HG03575 (cell line): ENCODE measurements around the gene ETF1.
A peak's percentile ranks its signal among the peaks of the same experiment; 100 is the strongest.

Experiments
- ATAC-seq: cut with Tn5 transposase; IDR thresholded peaks from one replicate; pipeline ENCODE4 v1.9.1; 2021; ENCODE audit not compliant: unreplicated experiment, insufficient number of reproducible peaks, low FRiP score; ENCODE audit errors: extremely low read depth

ETF1 gene

DNA sequence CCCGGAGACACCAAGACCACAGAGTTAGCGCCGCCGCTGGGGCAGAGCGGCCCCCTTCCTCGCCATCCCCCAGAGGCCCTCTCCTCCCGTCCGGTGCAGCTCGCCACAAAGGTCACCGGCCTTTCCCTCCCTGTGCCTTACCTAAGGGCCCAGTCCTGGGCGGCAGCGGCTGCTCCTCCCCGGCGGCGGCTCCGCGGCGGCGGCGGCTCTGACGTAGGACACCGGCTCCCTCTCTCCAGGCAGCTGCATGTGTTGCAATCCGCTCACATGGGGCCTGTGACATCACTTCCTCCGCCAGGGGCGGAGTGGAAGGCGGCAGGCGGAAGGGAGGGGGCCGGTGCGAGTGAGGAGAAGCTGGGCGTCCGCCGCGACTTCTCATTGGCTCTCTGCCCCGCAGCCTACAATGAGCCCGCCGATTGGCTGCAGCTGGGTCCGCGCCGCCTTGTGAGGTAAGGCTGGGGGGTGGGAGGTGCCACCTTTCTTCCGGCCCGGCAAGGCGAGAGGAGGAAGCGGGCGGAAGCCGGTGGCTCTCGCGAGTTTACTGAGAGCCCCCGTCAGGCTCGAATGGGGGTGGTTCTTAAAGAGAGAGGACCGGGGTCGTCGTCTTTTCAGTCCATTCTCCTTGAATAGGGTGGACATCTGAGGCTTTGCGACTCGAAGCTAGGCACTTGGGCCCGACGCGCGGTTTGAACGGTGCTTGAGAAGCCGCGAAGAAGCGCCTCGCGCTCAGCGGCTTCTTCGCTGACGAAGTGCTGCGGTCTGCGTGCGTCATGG is at the start of gene ETF1:
Gene ETF1, minus strand, starts transcription at position 281 of the 774 bp plus-strand sequence. CDS start 318 bp downstream, outside the sequence.
- ATAC-seq: peak; percentile 54

DNA sequence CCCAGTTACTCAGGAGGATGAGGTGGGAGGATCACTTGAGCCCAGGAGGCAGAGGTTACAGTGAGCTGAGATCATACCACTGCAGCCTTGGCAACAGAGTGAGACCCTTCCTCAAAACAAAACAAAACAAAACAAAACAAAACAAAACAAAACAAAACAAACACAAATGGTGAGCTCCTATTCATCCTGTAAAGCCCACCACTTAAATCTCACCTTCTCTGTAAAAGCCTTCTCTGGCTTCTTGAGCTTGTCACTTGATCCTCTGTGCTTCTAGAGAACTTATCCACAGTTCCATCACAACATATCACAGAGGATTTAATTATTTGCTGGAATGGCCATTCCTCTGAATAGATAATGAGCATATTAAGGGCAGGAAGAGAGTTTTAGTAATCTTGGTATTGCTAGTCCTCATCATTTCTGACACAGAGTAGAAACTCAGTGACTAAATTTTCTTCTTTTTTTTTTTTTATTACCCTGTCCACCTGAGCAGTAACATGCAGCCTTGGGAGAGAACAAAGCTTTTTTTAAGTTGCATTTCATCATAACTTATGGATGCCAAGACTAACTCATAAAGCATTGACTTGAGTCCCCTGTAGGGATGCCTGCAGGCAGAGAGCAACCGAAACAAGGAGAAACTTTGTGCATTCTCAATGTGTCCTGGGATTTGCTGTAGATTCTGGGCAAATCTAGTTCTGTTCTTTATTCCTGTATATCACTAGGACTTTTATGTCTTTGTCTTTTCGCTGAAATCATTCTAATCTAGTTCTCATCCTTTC is 45.2 kb upstream of the ETF1 start:
- ATAC-seq: no peak

DNA sequence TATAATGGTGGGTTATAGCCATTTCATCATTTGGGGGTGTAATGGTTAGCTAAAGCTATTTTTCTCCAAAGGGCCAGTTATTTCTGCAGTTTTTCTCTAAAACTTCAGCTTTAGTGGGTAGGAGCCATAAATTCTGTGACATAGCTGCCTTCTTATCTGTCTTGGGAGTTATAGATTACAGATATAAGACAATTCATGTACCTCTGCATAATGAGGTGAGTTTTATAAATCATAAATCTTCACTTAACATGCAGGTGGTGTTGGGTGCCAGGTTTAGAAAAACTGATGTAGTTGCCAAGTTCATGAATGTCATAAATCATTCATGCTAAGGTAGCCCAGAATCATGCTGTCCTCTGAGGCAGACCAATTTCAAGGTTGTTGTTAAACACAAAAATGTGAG is 42.1 kb upstream of the ETF1 start:
- no peak for ATAC-seq

DNA sequence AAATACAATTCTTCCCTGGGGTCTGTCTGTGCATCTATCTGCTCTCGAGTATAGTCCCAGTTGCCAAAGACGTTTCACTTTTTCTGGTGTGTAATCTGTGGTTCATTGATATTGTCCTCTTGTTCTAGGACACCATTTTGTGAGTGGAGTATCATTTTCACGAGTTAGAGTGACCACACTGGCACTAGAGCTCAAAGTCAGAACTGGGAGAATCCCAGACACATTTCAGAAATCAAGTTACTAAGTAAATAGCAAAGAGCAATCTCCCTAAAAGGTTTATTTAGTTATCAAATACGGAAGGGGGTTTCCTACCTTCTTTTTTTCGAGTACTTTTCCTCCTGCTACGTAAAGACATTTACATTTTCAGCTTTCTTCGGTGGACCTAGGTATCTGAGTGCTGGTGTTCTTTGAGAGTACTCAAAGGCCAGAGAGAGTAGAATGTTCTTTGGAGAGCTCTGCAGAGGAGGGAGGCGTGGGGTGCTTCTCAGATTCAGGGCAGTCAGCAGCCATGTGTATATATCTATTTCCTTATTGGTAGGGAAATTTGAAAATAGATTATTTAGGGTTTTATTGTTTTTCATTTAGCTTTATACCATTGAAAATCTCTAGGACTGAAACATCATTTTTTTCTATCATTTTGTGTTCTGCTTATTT is 41.1 kb upstream of the ETF1 start:
- no peak for ATAC-seq

DNA sequence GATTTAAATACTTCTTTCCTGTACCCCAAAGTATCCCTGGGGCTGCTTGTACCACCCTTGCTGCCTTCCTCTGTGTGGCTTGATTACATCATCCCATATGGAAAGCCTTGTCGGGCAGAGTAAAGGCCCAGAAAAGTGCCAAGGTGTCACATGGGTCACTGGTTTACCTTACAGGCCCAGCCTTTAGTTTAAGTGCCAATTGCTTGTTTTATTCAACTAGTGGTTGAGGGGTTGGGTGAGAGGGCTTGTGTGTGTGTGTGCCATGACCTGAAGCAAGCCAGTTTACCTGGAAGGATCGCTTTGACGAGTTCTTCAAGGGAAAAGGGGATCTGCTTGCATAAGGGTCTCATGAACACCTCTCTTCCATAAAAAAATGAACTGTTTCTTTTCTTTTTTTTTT is 39.9 kb upstream of the ETF1 start:
- ATAC-seq: no peak

DNA sequence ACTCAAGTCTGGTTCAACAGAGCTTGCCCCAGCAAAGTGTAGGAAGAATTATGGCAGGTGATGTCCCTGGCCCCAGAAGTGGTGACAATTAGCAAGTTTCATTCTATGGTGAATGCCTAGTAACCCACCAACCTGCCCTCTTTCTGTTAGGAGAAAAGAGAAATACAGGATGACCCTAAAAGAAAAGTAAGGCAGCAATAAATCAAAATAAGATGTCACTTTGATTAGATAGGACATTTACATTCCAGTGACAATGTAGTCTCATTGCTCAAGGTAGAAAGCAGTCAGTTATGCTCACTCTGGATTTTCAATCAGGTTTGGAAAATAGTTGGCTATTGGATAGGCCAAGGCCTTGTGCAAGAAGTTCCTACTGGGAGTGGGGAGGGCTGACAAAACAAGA is 37.7 kb upstream of the ETF1 start:
- no peak for ATAC-seq

DNA sequence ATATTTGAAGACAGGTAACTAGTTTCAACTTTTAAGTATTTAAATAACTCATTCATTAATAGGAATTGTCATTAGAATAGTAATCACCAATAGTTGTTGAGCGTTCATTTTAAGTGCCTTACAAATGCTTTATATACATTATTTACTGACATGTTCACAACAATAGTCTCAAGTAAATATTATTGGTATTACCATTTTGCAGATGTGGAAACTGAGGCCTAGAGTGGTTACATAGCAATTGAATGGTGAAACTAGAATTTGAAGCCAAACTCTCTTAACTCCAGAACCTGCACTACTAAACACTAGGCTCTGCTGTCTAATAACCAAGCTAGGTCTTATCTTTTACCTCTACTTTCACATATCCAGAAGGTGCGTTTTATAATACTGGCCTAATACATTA is 37.0 kb upstream of the ETF1 start:
- ATAC-seq: no peak

DNA sequence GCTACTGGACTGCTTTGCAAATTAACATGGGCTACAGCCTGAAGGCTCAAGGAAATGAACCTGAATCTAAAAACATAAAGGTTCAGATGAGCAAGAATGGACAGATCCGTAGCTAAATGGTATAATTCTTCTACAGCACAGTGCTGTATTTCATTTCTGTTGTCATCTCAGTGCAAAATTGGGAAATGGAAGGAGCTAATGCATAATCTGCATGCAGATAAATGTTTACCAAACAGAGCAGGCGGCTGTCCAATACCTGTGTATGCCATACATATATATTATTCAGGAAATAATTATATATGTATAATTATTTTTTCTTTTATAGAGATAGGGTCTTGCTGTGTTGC is 36.5 kb upstream of the ETF1 start:
- no peak for ATAC-seq

DNA sequence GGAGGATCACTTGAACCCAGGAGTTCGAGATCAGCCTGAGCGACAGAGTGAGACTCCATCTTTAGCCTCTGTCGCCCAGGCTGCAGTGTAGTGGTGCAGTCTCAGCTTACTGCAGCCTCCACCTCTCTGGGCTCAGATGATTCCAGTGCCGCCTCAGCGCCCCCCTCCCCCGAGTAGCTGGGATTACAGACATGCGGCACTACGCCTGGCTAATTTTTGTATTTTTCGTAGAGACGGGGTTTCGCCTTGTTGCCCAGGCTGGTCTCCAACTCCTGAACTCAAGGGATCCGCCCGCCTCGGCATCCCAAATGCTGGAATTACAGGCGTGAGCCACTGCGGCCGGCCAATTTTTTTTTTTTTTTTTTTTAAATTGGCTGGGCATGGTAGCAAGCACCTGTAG is 34.4 kb upstream of the ETF1 start:
- ATAC-seq: no peak

DNA sequence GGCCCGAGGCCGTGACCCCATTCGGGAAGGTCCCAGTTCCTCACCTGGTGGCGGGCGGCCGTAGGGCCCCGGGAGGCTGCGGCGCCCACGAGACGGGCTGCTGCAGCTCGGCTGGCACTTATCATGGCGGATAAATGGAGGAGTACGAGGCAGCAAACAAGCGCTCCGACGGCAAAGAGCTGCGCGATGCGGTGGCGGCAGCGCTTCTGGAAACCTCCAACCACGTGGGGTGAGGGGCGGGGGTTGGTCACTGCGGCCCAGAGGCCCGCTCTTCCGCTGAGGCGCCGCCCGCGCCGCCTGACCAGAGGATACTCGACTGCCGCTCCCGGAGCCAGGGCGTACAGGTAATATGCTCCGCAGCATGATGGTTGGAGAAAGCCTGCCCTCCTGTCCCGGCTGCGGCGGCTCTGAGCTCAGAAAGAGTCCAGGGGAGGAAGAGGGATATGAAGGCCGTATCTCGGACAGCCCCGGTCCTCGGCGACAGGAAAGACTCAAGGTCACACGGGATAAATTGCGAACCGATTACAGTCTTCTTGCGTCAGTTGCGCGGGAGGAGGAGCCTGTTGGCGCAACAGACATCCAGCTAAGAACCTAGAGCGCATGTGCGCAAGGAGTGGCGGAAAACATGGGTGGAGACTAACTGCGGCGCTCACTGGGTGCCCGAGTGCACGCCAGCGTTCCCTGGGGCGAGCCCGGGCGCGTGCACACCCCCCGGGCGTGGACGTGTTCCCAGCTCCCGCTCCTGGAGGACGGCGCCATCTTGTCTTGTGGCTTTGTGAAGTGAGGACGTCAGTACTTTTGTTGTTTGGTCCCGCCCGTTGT is 32.4 kb upstream of the ETF1 start, which contains the start of gene HSPA9:
Gene HSPA9, minus strand, starts transcription at position 208 of the 822 bp plus-strand sequence. Its CDS starts 83 bp downstream, at position 125.
- peak; percentile 70 for ATAC-seq

DNA sequence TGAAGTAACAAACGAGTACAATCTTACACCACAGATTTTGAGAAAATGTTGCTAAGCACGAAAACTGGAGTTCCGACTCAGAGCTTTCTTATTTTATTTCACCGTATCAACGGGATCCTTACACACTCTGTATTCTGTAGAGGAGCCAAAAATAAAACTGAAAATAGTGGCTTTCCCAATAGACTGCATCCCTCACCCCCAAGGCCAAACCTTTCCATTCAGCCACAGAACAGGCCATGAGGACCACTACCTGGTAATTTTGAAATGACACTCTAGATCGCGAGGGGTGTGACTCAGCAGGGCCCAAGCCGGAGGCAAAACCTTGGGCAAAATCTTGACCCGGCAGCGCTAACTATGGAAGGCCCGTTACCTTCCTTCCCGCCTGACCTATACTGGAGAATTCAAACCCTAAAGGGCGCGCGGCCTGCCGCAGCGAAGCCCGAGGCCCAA is 31.7 kb upstream of the ETF1 start:
- no peak for ATAC-seq

DNA sequence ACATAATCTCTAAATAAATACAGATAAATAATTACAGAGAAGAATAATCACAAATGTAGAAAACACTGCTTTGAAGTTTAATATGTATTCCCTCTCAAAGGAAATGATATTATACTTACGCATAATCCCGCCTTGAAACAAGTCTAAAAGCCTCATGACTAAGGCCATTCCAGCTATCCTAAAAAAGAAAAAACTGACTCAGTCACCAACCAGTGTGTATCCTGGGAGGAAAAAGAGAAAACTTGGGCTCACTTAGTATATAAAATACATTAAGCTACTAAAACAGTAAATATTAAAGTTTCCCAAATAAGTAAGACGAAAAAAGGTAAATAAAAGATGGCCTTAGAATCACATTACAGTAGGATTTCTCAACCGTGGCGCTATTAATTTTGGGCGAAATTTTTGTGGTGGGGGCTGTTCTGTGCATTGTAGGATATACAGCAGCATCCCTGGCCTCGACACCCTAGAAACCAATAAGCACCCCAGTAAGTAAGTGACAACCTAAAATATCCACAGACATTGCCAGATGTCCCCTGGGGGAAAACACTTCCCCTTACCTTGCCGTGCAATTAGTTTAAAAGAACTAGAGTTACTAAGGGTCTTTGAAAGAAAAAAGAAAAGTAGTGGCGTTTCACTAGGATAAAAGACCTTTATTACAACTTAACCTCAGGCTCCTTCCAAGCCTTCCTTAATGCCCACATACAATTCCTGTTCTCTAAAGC is 31.1 kb upstream of the ETF1 start:
- no peak for ATAC-seq

DNA sequence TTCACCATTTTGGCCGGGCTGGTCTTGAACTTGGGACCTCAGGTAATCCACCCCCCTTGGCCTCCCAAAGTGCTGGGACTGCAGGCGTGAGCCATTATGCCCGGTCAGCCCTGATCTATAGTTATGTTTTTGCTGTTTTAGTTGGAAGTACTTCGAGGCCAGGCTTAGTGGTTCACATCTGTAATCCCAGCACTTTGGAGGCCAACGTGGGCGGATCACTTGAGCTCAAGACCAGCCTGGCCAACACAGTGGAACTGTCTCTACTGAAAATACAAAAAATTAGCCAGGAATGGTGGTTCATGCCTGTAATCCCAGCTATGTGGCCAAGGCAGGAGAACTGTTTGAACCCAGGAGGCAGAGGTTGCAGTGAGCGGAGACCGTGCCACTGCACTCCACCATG is 30.2 kb upstream of the ETF1 start:
- ATAC-seq: no peak

DNA sequence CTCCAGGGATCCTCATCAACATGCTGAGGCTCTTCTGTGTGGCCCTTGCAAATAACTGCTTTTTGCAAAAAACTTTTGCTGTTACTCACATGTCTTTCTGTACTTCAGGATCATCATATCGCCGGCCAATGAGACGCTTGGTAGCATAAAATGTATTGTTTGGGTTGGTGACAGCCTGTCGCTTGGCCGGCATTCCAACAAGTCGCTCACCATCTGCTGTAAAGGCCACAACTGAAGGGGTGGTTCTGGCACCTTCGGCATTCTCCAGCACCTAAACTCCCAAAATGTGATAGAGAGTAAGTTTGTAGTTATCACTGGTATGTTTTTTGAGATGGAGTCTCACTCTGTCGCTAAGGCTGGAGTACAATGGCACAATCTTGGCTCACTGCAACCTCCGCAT is 27.8 kb upstream of the ETF1 start:
- no peak for ATAC-seq

DNA sequence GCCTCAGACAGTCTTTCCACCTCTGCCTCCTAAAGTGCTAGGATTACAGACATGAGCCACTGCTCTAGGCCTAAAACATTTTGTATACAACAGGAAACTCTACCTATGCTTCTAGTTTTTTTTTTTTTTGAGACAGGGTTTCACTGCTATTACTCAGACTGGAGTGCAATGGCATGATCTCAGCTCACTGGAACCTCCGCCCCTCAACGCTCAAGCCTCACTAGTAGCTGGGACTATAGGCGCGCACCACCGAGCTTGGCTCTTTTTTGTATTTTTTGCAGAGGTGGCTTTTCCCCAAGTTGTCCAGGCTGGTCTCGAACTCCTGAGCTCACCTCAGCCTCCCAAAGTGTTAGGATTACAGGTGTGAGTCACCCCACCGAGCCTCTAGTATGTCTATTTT is 26.7 kb upstream of the ETF1 start:
- no peak for ATAC-seq

DNA sequence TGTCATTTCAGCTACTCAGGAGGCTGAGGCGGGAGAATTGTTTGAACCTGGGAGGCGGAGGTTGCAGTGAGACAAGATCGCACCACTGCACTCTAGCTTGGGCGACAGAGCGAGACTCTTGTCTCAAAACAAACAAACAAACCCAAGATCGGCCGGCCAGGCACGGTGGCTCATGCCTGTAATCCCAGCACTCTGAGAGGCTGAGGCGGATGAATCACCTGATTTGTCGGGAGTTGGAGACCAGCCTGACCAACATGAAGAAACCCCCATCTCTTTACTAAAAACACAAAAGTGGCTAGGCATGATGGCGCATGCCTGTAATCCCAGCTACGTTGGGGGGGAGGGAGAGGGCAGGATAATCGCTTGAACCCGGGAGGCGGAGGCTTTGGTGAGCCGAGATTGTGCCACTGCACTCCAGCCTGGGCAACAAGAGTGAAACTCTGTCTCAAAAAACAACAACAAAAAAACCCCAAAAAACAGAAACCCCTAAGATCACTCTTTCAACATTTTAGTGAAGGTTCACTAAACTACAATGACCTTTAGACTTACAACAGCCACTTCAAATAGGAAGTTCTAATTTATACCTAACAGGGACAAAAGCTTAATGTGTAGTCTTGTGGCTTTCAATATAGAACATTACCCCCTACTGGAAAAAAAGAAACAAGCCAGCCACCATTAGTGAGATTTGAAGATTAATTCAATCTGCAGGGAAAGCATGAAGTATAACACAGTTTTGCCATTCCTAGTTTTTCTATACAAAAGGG is 25.2 kb upstream of the ETF1 start:
- no peak for ATAC-seq

DNA sequence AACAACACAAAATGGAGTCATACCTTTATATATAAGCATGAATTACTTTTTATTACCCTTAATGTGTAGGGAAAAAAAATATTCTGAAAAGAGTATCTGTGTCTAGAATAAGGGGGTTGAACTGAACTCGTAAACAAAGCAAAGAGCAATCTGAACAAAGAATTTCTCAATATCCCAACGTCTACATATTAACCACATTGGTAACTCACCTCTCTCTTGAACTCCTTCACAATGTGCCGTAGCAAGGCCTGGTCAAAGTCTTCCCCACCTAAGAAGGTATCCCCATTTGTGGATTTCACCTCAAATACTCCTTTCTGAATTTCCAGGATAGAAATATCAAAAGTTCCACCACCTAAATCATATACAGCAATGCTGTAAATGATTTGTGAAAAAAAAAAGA is 23.8 kb upstream of the ETF1 start:
- no peak for ATAC-seq
